Measurements from ENCODE around the gene ECM1.

The ECM1 gene

GRCh38 chr1:150511985-150512660, 4.2 kb downstream of the ECM1 start:
- TF ChIP-seq CTCF (IDR thresholded peaks at IDR 0.05) (no peak), ZFX (IDR thresholded peaks at IDR 0.05; ENCODE audit: borderline replicate concordance) (no peak)
- H3K27ac ChIP-seq = no peak overlapping the region

DNA sequence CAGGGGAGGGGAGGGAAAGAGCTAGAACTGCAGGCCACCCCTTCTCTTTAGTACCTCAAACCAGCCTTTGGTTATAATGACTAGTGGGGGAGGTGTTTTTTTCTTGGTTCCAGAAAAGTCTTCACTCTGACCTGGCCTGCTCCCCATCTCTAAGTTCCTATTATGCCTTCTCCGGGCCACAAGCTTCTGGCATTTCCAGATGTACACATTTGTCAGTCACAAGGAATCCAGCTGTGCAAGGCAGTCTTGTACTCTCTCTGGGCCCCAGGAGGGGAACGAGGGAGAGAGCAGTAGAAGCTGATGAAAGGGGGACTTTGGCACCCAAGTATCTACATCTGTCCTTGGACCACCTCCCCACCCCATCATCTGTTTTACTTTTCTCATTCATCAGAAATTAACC, 4.9 kb downstream of the ECM1 start:
- no peak for TF ChIP-seq ZFX (IDR thresholded peaks at IDR 0.05; ENCODE audit: borderline replicate concordance)
- no peak for TF ChIP-seq CTCF (IDR thresholded peaks at IDR 0.05)
- no peak overlapping the region for H3K27ac ChIP-seq

GRCh38 chr1:150513351-150513791, 5.5 kb downstream of the ECM1 start:
- H3K27ac ChIP-seq = no peak overlapping the region
- TF ChIP-seq ZFX (IDR thresholded peaks at IDR 0.05; ENCODE audit: borderline replicate concordance) (no peak), CTCF (IDR thresholded peaks at IDR 0.05) (no peak)

GRCh38 chr1:150514260-150514659, 6.4 kb downstream of the ECM1 start:
- TF ChIP-seq CTCF (IDR thresholded peaks at IDR 0.05) (no peak), ZFX (IDR thresholded peaks at IDR 0.05; ENCODE audit: borderline replicate concordance) (no peak)
- H3K27ac ChIP-seq = peak overlapping the region; percentile 95

DNA sequence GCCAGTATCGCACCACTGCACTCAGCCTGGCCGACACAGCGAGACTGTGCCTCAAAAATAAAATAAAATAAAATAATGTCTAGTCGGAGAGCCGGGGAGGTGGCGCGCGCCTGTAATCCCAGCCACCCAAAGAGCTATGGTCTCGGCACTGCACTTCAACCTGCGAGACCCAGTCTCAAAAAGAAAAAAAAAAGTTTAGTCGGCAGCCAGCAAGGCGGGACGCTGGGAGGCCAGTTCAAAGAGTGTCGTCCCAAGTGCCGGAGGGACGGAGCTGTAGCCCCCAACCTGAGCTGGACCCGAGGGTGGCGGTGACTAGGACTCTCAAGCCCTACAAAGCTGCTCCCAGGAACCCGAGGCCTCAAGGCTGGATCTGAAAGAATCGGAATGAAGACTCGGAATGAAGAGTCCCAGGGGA, 7.0 kb downstream of the ECM1 start:
- peak overlapping the region; percentile 95 for H3K27ac ChIP-seq
- TF ChIP-seq CTCF (IDR thresholded peaks at IDR 0.05) (no peak), ZFX (IDR thresholded peaks at IDR 0.05; ENCODE audit: borderline replicate concordance) (no peak)

DNA sequence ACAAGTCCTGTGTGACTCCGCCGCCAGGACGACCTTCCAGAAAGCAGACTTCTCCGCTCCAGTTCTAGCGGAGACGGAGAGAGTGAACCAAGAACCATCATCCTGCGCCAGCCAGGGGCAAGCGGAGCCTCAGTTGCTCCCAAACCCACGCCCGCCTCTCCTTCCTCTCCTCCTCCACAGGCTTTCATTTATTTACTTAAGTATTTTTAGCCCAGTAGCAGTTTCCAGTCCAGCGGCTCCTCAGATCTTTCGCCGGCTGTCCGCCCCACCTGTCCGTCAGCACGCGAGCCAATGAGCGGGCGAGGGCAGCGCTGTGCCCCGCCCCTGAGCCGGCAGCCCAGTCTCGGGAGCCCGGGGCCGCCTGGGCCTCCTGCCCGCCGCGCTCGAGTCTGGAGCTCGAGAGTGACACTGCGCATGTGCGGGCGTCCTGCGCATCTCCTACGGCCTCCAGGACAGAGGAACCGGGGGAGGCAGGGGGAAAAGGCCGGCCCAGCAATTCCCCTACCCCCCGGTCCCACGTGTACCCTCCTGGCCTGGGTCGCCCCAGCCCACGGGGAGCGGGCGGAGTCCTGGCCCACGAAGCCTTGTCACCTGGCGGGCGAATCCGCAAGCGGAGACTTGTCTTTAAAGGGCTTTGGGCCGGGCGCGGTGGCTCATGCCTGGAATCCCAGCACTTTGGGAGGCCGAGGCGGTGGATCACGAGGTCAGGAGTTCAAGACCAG, 7.6 kb downstream of the ECM1 start, which contains the start of gene FALEC:
Gene FALEC (plus strand): TSS at position 425 of the 722 bp plus-strand sequence.
- peak within 1 kb of the TSS; percentile 95 for H3K27ac ChIP-seq
- no peak for TF ChIP-seq ZFX (IDR thresholded peaks at IDR 0.05; ENCODE audit: borderline replicate concordance)
- TF ChIP-seq CTCF (IDR thresholded peaks at IDR 0.05) = no peak

DNA sequence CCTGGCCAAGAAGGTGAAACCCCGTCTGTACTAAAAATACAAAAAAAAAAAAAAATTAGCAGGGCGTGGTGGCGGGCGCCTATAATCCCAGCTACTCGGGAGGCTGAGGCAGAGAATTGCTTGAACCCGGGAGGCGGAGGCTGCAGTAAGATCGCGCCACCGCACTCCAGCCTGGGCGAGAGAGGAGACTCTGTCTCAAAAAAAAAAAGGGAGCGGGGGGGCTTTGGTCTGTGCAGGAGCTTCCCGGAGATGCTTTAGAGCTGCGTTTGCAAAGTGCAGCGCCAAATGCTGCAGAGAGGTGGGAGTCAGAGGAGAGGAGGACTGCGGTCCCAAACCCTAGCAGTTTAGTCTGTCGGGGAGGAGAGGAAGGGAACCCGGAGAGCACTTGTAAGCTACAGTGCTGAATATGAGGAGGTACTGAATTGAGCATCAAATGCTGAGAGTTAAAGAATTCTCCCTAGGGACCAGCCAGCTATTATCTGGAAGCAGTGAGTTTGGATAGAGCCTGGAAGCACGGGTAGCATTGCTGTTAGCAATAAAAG, 8.2 kb downstream of the ECM1 start:
- H3K27ac ChIP-seq = peak overlapping the region; percentile 95
- TF ChIP-seq ZFX (IDR thresholded peaks at IDR 0.05; ENCODE audit: borderline replicate concordance) (no peak), CTCF (IDR thresholded peaks at IDR 0.05) (peak; percentile 21; the same call in 1 of the 2 replicates)

Measured in 22Rv1 (cell line).